ENCODE measurements around the gene NKAIN2.

The NKAIN2 gene

GRCh38 chr6:123803504-123804013 is at the start of gene NKAIN2:
Gene NKAIN2 (plus strand): TSS chr6:123803865.
- DNase-seq (ENCODE audit: low read depth in 2 of 2): no peak

- no peak for DNase-seq (ENCODE audit: low read depth in 2 of 2)
Observed at GRCh38 chr6:123759472-123759871, 44.2 kb upstream of the NKAIN2 start.

- DNase-seq (ENCODE audit: low read depth in 2 of 2): no peak
Observed at GRCh38 chr6:123763904-123764303, 39.8 kb upstream of the NKAIN2 start.

GRCh38 chr6:123764722-123765121 is 38.9 kb upstream of the NKAIN2 start:
- DNase-seq (ENCODE audit: low read depth in 2 of 2): no peak

GRCh38 chr6:123768921-123769320 is 34.7 kb upstream of the NKAIN2 start:
- DNase-seq (ENCODE audit: low read depth in 2 of 2): no peak

GRCh38 chr6:123769431-123769830 is 34.2 kb upstream of the NKAIN2 start:
- DNase-seq (ENCODE audit: low read depth in 2 of 2): no peak

GRCh38 chr6:123770247-123770949 is 33.3 kb upstream of the NKAIN2 start:
- DNase-seq (ENCODE audit: low read depth in 2 of 2): no peak

- DNase-seq (ENCODE audit: low read depth in 2 of 2): no peak
Observed at GRCh38 chr6:123771126-123771525, 32.5 kb upstream of the NKAIN2 start.

- DNase-seq (ENCODE audit: low read depth in 2 of 2): no peak
Observed at GRCh38 chr6:123777563-123777962, 26.1 kb upstream of the NKAIN2 start.

GRCh38 chr6:123780021-123780420 is 23.6 kb upstream of the NKAIN2 start:
- no peak for DNase-seq (ENCODE audit: low read depth in 2 of 2)

GRCh38 chr6:123784330-123784729 is 19.3 kb upstream of the NKAIN2 start:
- no peak for DNase-seq (ENCODE audit: low read depth in 2 of 2)

GRCh38 chr6:123785039-123785438 is 18.6 kb upstream of the NKAIN2 start:
- DNase-seq (ENCODE audit: low read depth in 2 of 2): no peak

GRCh38 chr6:123788319-123788718 is 15.3 kb upstream of the NKAIN2 start:
- no peak for DNase-seq (ENCODE audit: low read depth in 2 of 2)

GRCh38 chr6:123794190-123794589 is 9.5 kb upstream of the NKAIN2 start:
- no peak for DNase-seq (ENCODE audit: low read depth in 2 of 2)

GRCh38 chr6:123794799-123795198 is 8.9 kb upstream of the NKAIN2 start:
- no peak for DNase-seq (ENCODE audit: low read depth in 2 of 2)

- no peak for DNase-seq (ENCODE audit: low read depth in 2 of 2)
Observed at GRCh38 chr6:123801067-123801466, 2.6 kb upstream of the NKAIN2 start.

GRCh38 chr6:123802351-123802696 is 1.3 kb upstream of the NKAIN2 start:
- no peak for DNase-seq (ENCODE audit: low read depth in 2 of 2)

GRCh38 chr6:123802697-123803503 is 765 bp upstream of the NKAIN2 start:
- peak; percentile 2 to 17 for DNase-seq (ENCODE audit: low read depth in 2 of 2)

GRCh38 chr6:123804014-123804786 is 535 bp downstream of the NKAIN2 start:
- DNase-seq (ENCODE audit: low read depth in 2 of 2): no peak

GRCh38 chr6:123804787-123805540 is 1.3 kb downstream of the NKAIN2 start:
- no peak for DNase-seq (ENCODE audit: low read depth in 2 of 2)

- no peak for DNase-seq (ENCODE audit: low read depth in 2 of 2)
Observed at GRCh38 chr6:123805921-123806320, 2.3 kb downstream of the NKAIN2 start.

GRCh38 chr6:123806561-123806960 is 2.9 kb downstream of the NKAIN2 start:
- no peak for DNase-seq (ENCODE audit: low read depth in 2 of 2)
